CD4-positive, alpha-beta T cell treated with Interleukin-21 for 1 hour (primary cell): ENCODE data around the gene EPN2.

ENCODE experiments used
- DNase-seq: peaks from one replicate; pipeline ENCODE4 v3.0.0-alpha.2; 2020

The EPN2 gene

DNA sequence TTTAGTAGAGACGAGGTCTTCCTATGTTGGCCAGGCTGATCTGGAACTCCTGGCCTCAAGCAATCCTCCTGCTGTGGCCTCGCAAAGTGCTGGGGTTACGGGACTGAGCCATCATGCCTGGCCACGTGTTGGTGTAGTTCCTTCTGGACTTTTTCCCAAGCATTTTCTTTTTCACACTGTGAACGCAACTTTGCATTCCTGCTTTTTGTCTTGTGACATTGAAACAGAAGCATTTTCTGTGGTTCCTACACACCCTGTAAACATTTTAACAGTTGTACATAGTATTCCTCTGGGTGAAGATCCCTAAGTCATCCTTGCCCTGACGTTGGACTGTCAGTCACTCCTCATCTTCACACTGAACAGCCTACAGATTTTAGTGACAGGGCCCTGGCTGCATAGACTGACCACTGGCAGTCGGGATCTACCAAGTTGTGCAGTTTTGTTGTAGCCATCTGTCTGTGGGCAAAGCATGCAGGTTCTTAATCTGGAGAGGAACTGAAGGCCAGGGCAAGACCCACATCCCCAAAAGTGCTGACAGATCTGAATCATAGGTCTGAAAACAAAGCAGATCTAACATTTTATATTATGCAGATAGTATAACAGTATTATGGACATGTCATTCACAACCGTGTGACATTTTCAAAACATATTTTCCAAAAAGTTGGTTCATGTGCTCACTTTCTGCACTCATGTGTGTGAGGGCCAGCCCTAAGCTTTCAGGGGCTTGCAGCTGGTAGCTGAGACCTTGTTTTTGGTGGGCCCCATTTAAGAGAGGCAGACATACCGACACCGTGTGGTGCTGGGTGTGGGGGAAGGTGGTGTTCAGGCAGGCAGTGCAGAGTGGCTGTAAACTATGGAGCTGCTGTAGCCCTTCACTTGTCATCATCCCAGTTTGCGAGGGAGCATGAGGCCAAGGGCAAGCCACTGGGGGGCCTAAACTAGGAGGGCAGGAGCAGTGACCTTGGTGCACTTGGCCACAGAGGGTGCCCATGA lies 59.9 kb downstream of the EPN2 start:
- DNase-seq: no peak

DNA sequence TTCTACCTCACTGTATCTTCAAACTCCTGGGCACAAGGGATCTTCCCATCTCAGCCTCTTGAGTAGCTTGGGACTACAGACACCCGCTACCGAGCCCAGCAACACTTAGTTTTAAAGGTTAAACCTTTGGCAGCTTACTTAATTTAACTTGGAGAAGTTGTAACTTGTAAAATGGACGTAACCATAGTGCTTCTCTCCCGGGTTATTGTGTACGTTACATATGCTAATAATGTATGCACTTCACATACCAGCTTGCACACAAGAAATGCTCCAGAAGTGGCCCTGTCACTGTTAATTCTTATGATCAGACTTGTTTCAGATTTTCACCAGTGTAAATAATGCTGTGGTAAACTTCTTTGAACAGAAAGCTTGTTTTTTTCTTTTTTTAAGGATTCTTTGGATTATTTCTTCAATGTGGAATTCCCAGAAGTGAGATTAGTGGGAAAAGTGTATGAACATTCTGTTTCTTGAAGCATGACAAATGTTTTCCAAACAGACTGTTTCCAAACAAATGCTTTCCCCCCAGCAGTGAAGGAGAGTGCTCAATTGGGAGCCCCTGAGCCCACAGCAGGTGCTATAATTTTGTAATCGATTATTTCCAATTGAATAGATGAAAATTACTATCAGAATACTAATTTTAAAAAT lies 61.5 kb downstream of the EPN2 start:
- DNase-seq: no peak

DNA sequence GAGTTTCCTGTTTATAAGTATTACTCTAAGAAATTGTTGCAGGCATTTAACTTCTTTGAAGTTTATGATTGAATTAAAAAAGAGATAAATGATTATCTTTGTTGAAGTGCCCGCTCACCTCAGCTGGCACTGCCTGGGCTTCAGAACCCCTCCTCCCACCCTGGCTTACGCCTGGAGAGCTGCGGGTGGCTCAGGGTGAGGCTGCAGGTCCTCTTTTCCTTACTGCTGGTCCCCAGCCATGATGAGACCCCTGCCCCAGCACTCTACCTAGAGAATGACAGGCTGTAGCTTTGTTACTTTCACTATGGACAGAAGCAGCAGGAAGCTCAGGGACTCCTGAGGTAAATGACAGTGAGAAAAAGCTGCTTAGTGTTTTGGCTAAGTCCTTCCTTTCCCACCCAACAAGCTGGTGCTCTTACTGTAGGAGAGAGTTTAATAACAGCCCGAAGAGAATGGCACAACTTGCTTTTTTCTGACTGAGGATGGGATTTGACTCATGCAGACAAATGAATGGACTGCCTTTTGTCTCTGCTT lies 62.1 kb downstream of the EPN2 start:
- no peak for DNase-seq

DNA sequence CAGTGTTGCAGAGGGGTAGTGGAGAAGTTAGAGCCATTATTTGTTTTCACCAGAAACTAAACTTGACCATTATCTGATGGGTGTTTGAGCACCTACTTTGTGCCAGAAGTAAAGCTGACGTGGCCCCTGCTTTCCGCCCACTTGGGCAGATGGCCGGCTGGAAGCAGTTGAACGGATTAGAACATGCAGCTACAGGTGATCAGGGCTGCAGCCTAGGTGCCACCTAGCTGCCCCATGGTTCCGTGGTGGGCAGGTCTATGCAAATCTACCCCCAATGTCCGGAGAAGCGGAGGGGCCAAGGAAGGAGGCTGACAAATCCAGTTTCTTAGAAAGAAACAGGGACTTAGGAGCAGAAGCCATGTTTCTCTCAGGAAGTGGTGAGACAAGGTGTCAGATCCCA lies 62.7 kb downstream of the EPN2 start:
- no peak for DNase-seq

DNA sequence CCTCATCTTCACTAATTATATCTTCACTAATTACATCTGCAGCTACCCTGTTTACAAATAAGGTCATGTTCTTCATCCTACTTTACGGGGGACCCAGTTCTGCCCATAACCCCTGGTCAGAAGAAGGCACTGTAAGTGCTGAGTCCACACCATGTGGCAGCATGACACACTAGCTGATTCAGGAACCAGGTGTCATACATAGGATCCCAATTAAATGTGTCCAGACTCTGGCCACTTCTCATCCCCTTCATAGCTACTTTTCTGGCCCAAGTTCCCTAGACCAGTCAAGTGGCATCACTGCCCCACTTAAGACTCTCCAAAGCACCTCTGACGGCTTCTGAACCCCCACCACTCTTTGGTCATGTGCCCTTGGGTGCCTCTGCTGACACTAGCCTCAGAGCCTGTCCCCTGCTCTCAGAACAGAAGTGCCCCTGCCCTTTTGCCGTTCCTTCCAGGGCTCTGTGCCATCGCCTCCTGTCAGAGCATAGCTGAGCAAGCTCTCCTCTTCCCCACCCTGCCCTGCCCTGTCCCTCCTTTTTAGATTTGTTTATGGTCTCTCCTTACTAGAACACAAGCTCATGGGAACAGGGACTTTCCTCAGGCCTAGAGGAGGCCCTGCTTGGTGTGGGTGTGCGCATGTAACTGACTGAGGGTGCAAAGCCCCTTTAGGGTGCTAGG lies 64.2 kb downstream of the EPN2 start:
- DNase-seq: no peak

DNA sequence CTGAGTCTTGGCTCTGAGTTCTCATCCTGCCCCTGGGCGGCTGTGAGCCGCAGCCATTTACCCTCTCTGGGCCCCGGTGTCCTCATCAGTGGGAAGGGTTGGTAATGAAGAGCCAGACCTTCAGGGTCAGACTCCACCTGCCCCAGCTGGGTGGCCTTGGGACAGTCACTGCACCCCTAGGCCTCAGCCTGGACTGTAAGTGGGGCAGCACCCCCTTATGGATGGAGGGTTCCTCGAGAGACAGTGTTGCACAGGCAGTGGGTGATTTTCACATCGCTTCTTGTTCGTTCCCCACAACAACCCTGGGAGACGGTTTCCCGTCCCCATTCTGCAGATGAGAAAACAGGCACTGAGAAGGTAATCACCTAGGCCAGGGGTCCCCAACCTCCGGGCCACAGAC lies 64.8 kb downstream of the EPN2 start:
- no peak for DNase-seq

DNA sequence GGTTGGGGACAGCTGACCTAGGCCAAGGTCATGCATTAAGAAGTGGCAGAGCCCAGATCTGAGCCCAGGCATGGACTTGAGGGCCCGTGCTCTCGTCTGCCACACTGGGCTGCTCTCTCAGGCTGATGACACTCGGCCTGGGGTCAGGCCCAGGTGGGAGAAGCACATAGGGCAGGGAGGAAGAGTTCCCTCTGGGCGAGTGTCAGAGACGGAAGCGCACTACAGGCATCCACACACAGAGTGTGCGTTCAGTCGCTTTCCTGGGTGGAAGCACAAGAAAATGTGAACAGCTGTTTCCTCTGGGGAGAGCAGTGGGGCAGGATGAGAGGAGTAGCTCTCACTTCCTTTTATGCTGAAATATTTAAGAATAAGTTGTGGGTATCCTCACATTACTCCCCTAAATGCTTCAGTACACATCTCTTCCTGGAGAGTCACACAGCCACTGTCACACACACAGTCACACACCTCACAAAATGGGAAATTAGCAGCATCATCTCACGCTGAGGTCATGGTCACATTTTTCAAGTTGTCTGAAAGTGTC lies 65.7 kb downstream of the EPN2 start:
- no peak for DNase-seq

DNA sequence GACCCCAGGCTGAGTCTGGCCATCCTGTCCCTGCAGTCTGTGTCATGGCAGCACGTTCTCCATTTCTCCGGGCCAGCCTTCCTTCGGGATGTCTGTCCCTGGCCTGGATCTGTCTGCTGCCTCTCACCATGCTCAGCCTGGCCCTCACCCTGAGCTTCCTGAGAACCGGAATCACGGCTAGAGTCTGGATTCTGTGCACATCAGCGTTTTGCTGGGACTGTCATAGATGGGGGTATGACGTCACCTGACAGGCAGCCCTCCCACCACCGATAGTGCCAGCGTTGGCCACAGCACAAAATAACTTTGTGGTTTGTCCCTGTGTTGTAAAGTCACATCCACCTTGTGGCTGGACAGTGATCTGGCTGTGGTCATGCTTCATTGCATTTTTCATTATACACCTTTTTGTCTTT lies 66.2 kb downstream of the EPN2 start:
- no peak for DNase-seq

DNA sequence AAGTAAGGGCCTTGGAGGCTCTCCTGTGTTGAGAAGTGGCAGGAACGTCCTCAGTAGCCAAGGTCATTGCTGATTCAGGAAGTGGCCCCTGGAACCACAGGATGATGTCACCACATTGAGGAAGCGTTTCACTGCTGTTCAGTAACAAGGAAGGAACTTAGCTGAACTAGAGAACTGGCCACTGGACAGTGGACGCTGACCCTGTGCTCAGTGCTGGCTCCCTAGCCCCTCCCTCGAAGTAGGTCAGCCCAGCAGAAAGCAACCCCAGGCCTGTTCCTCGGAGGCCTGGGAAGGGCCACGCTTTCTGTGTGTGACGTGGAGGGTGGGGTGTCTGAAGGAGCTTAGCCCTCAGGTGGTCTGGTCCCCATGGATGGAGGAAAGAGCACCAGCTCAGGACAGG lies 67.0 kb downstream of the EPN2 start:
- DNase-seq: peak; percentile 23

DNA sequence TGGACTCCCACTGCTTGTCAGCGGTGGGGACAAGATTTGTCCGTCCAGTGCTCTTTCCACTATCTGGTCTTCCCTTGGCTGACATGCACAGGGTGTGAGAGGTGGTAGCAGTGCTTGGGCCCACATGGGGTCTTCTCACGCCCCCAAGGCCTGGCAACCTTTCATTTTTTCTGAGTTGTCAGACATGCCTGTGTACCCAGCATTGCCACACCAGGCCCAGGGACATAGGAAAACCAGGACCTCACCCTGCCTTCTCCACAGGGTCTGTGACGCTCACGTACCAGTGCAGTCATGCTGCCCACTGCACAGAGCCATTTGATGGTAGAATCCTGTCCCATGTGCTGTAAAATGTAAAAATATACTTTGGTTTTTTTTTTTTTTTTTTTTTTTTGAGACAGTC lies 67.6 kb downstream of the EPN2 start:
- DNase-seq: no peak

DNA sequence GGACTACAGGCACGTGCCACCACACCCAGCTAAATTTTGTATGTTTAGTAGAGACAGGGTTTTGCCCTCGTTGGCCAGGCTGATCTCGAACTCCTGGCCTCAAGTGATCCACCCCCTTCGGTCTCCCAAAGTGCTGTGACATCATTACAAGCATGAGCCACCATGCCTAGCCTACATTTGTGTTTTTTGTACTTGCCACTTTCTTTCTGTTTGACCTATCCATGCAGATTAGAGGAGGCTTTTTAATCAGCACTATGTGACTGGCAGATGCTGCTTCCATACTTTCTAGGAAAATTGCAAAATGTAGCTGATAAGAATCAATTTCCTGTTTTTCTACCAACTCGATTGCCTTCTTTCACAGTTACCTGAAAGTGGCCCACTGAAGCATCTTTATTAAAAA lies 68.1 kb downstream of the EPN2 start:
- DNase-seq: no peak

DNA sequence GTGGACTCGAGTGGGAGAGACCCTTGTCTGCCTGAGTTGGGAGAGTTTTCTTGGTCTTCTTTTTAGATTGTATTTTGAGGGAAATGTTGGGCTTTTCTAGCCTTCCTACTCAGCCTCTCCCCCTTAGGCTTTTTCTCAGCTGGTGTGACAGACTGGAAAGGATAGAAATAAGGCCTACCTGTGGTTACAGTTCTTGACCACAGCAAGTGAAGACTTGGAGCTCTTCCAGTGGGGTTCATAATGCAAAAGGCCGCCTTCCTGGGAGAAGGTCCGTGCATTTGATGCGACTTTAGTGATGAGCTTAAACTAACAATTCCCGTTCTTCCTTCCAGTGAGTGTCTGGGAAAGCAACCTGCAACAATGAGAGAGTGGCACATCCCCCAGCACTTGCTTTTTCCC lies 68.6 kb downstream of the EPN2 start:
- no peak for DNase-seq

DNA sequence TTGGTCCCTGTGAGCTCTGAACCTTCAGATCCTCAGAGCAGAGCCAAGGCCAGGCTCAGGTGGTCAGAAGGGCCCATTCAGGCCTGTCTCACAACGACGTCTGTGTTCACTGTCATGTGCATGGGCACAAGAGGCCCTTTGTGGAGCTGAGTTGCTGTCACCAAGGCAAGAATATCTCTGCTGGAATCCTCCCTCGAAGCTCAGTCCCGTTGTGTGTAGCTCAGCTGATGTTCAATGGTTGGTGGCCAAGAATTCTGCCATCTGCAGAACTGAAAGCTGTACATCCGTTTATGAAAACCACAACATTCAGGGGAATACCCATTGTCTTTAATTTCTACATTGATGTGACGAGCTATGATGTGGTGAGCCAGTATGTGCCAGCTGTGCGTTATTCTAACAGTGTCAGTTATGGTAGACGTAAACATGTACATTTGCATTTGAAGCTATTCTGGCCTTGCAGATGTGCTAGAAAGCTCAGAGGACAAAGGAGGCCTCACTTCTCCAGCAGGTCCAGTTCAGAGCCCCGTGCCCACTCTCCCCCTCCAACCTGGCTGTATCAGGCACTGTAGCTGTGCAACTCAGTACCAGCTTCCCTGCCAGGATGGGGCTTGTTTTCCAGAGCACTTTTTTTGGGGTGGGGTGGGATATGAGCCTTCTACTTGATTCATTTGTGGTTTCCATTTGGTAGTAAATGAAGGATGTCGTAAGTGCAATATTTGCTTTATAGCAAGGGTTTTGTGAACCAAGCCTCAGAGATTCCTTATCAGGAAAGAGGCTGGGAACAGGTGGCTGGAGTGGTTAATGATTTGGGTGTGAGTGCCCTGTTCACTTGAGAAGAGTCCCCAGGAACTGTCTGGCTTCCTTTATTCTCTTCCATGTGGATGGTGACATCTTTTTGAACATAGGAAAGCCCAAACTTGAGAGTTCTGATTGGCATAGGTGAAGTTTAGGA lies 69.3 kb downstream of the EPN2 start:
- DNase-seq: peak; percentile 68

DNA sequence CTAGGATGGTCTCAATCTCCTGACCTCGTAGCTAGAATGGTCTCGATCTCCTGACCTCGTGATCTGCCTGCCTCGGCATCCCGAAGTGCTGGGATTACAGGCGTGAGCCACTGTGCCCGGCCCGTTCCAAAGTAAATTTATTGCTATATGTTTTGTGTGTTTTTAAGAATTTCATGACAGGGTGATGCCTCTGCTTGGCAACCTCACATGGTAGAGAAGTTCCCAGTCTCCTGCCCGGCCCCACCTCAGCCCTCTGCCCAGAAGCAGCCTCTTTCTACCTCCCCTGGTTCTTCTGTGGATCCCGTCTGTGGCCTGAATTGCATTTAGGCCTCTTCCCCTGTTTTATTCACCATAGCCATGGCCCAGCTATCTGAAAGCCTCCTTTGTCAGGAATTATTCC lies 70.4 kb downstream of the EPN2 start:
- no peak for DNase-seq

DNA sequence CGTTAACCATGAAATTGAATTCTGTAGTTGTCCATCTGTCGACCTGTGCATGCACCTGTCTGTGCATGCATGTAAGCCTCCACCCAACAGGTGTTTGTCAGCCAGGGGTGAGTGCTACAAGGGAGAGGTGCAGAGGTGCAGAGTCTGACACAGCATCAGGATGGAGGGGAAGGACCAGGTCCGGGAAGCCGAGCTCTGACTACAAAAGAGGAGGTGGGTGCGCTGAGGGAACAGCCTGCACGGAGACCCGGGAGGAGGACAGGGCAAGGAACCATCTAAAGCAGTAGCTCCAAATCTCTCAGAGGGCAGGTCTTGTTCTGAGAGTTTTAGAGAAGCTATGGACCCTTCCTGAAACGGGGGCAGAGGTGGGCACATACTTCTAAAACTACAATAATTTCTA lies 71.2 kb downstream of the EPN2 start:
- no peak for DNase-seq

DNA sequence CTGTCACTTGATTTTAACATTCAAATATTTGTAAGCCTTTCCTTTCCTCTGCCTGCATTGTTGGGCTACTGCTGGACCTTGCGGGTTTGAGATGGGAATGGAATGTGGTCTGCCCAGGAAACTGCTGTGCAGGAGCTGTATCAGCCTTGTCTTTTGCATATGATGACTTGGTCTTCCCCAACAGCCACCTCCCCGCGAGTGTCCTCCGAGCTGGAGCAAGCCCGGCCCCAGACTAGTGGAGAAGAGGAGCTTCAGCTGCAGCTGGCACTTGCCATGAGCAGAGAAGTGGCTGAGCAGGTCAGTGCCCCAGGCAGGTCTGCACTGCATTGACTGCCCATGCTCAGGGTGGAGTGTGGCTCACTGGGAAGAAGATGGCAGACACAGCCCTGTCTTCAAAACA lies 72.5 kb downstream of the EPN2 start:
- no peak for DNase-seq

DNA sequence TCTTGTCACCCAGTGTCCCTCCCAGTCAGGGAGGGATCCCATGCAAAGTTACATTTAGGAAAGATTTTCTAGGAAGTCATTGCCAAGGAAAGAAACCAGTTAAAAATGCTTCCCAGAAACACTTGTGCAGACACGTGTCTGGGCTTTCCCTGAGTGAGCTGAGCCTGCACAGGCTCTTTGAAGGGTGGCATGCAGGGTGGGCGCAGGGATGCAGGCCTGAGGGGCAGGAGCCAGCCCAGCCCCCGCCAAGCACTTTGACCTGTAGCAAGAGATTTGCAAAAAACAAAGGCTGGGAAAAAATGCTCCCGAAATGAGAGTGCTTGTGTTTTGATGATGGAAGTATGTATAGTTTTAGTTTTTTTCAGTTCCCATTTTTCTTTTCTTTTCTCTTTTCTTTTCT lies 73.0 kb downstream of the EPN2 start:
- DNase-seq: no peak

DNA sequence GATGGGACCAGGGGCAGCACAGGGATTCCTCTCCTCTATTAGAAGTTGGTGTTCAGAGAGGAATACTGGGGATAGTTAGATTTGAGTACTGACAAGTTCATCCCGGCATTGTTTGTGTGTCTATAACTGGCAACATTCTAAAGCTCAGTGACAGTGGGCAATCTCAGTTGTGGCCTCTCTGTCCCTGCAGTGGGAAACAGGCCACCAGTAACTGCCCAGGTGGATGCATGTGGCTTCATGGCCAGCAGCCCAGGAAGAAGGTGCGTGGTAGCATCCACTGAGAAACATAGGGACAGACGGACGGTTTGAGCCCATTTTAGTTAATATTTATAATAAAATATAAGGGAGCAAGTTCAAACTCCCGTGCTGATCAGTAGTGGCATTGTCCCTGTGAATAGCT lies 73.8 kb downstream of the EPN2 start:
- no peak for DNase-seq

DNA sequence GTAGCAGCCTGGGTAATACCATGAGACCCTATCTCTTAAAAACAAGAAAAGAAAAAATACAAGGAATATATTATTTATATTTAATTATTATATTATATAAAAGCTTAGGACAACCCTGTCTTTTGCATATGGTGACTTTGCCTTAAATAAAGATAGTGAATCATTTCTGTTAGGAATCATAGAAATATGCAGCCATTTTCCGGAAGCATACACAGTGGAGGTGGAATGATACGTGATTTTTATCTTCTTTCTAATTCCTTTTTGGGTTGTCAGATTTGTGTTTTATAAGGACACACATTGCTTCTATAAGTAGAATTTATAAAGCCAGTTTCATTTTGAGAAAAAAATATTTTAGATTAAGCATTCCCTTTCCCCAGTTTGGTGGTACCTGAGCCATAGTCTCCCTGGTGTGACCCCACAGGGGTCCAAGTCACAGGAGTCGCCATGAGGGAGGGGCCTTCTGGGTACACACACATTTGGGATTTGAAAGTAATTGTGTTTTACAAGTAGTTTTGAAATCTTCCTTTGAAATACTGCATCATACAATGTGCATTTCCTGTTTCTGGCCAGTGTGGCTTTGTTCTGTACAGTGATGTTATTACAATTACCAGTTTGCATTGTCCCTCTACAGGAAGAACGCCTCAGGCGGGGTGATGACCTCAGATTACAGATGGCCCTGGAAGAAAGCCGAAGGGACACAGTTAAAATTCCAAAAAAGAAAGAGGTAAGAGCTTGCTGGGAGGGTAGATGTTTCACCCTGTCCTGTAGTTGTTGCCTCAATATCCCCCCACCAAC lies 74.5 kb downstream of the EPN2 start:
- no peak for DNase-seq

DNA sequence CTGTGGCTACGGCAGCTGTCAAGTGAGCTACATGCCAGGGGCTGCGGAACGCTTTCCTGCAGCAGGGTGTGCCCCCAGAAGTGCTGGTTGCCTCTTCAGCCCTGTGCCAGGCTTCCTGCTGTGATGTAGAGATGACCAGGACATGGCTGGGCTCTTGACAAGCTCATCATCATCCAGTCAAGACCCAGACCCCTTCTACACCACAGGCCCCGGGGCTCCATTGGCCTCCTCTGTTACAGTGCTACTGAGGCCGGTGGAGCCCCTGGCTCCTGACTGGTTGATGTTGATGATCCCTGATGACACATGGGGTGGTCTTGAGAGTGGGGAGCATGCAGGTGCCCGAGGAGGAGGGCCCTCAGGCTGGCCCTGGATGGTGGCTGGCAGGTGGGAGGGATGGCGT lies 75.2 kb downstream of the EPN2 start:
- no peak for DNase-seq

DNA sequence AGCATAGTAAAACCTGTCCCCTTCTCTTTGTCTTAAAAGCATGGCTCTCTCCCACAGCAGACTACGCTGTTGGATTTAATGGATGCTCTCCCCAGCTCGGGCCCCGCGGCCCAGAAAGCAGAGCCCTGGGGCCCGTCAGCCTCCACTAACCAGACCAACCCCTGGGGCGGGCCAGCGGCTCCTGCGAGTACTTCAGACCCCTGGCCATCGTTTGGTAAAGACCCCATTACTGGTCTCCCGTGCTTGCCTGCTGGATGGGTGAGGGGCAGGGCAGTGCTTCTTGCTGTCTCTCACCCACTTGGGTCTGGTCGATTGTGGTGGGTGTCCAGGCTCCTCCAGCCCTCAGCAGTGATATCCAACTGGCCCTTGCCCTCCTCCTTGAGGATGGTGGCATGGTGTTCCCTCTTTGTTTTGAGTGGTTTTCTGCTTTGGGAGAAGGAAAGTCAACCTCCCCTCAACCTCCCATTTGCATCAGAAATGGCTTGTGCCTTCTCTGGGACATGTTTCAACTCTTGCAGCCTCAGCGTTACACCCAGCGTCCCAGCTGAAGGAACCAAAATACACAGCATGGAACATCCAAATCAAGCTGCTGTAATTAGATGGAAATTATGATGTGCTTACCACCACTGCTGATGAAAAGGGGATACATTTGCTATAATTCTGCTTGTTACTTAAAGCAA lies 76.0 kb downstream of the EPN2 start:
- DNase-seq: no peak
